Body of pancreas (tissue), 4 donors: Measurements from ENCODE around the gene STAC. TPM values are rescaled to one million over a fixed set of nuclear protein-coding genes. Genes with fewer than 3 reads are reported as not detected.

Source experiments
- ATAC-seq: fragments of 150-250 bp; one replicate; pipeline ENCODE4 v1.9.1; 2016
- DNase-seq, 4 donors: peaks; one replicate each; pipeline ENCODE4 v3.0.0-alpha.2; 2019
- H3K27ac ChIP-seq, 4 donors: fragments of 200-600 bp; sonication (generic); 1 replicate in 3 of 4; 2 replicates in 1 of 4; pipeline versions ENCODE4 v1.5.1 to v1.6.1; 2016 to 2019; ENCODE audit warnings: mild to moderate bottlenecking in 1 of 4, mixed read lengths in 1 of 4, moderate library complexity in 1 of 4
- H3K27me3 ChIP-seq, 2 donors: fragments of 200-600 bp; sonication (generic); one replicate each; pipeline ENCODE4 v1.6.0; 2016; ENCODE audit warnings: mild to moderate bottlenecking in 1 of 2
- H3K36me3 ChIP-seq, 2 donors: fragments of 200-600 bp; sonication (generic); replicated peaks in 1 of 2; 2 replicates each; pipeline ENCODE4 v1.5.1; 2016; ENCODE audit warnings: low read depth in 2 of 2; ENCODE audit not compliant: insufficient read depth in 1 of 2
- H3K4me1 ChIP-seq: fragments of 200-600 bp; sonication (generic); one replicate; pipeline ENCODE4 v1.6.0; 2016
- H3K4me3 ChIP-seq, 2 donors: fragments of 200-600 bp; sonication (generic); 1 replicate in 1 of 2; 2 replicates in 1 of 2; pipeline ENCODE4 v1.5.1; 2016 to 2019
- H3K9me3 ChIP-seq, 3 donors: fragments of 200-600 bp; sonication (generic); 1 replicate in 2 of 3; 2 replicates in 1 of 3; pipeline ENCODE4 v1.5.1; 2016
- CTCF ChIP-seq, 7 experiments: fragments of 450-650 bp in 4 of 7; fragments of 200-600 bp in 3 of 7; sonication (generic) in 3 of 7; IDR thresholded peaks; one replicate each; pipeline ENCODE4 v1.5.1; 2016 to 2019; ENCODE audit warnings: antibody characterized with exemption in 7 of 7
- POLR2A ChIP-seq, 3 donors: fragments of 450-650 bp; IDR thresholded peaks; one replicate each; pipeline ENCODE4 v1.6.1; 2016; ENCODE audit warnings: antibody characterized with exemption in 3 of 3, mild to moderate bottlenecking in 2 of 3
- WGBS, 2 donors: methylation state at CpG; one replicate each; pipeline ENCODE4 v1.1.5; 2017; 5-methylcytosine and 5-hydroxymethylcytosine counted together
- intact Hi-C: fragments of 100-400 bp; cut with DNase I; formaldehyde crosslinking; loops from one replicate; pipeline ENCODE4 v1.15.1; 2023
- total RNA-seq, 2 donors: library from RNA; depleted of rRNA; stranded (reverse); fragments of >200 nt; gene quantifications; one replicate each; pipeline ENCODE4 v1.1.0, GENCODE V29; 2016

STAC gene
- total RNA-seq, 2 donors from 2014 or later, result 1.3 TPM; not detected in 1

GRCh38 chr3:36373084-36373483 is 7.2 kb upstream of the STAC start:
- no peak for TF ChIP-seq POLR2A (IDR thresholded peaks at IDR 0.05)
- H3K9me3 ChIP-seq, result no peaks in the 10 kb centered on the region
- H3K27ac ChIP-seq, result no peak overlapping the region
- intact Hi-C loops, result no loop called here
- H3K4me1 ChIP-seq, result no peaks in the 10 kb centered on the region
- DNase-seq (no peak), ATAC-seq (no peak)
- H3K4me3 ChIP-seq, result no peak overlapping the region
- no peaks in the 10 kb centered on the region for H3K27me3 ChIP-seq
- H3K36me3 ChIP-seq, result no peaks in the 10 kb centered on the region

GRCh38 chr3:36373666-36374065 is 6.6 kb upstream of the STAC start:
- Histone ChIP-seq H3K4me3 (no peak overlapping the region), H3K27ac (no peak overlapping the region), H3K9me3 (no peaks in the 10 kb centered on the region), H3K27me3 (no peaks in the 10 kb centered on the region), H3K4me1 (no peaks in the 10 kb centered on the region), H3K36me3 (no peaks in the 10 kb centered on the region)
- no peak for DNase-seq
- ATAC-seq, result no peak
- WGBS, 2 donors, result 40 to 49% methylated on average over 3 of the region's 3 CpGs
- intact Hi-C loops, result no loop called here
- TF ChIP-seq CTCF (IDR thresholded peaks at IDR 0.05) (no peak), POLR2A (IDR thresholded peaks at IDR 0.05) (no peak)

- TF ChIP-seq CTCF (IDR thresholded peaks at IDR 0.05) (no peak), POLR2A (IDR thresholded peaks at IDR 0.05) (no peak)
- intact Hi-C loops, result no loop called here
- Histone ChIP-seq H3K27me3 (no peaks in the 10 kb centered on the region), H3K9me3 (no peaks in the 10 kb centered on the region), H3K4me1 (peaks cover 12% of the 10 kb centered on the region), H3K36me3 (no peaks in the 10 kb centered on the region), H3K27ac (no peak overlapping the region), H3K4me3 (no peak overlapping the region)
- no peak for ATAC-seq
- DNase-seq, result no peak
- 9 to 13% methylated on average over 8 of the region's 8 CpGs for WGBS, 2 donors
These were observed 458 bp upstream of the STAC start for GRCh38 chr3:36379872-36380220.

GRCh38 chr3:36381311-36381956 is 1.1 kb downstream of the STAC start:
- Histone ChIP-seq H3K27ac (no peak overlapping the region), H3K4me3 (no peak overlapping the region), H3K27me3 (no peaks in the 10 kb centered on the region), H3K4me1 (peaks cover 12% of the 10 kb centered on the region), H3K36me3 (no peaks in the 10 kb centered on the region), H3K9me3 (no peaks in the 10 kb centered on the region)
- intact Hi-C loops, result no loop called here
- no peak for ATAC-seq
- 35 to 42% methylated on average over 8 of the region's 8 CpGs for WGBS, 2 donors
- no peak for DNase-seq
- TF ChIP-seq CTCF (IDR thresholded peaks at IDR 0.05) (no peak), POLR2A (IDR thresholded peaks at IDR 0.05) (no peak)

DNA sequence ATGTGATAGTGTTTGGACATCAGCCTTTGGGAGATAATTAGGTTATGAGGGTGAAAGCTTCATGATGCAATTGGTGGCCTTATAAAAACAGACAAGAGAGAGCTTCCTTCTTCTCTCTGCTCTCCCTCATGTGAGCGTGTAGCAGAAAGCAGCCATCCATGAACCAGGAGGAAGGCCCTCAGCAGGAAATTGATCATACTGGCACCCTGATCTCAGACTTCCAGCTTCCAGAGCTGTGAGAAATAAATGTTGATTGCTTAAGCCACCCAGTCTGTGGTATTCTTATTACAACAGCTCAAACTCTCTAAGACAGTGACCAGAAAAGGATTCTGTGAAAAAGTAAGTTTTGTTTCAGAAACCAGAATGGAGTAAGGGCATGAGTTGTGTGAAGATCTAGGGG is 13.3 kb downstream of the STAC start:
- H3K4me1 ChIP-seq, result no peaks in the 10 kb centered on the region
- WGBS, 2 donors, result 42 to 67% methylated on average over 1 of the region's 1 CpG
- no peaks in the 10 kb centered on the region for H3K36me3 ChIP-seq
- H3K9me3 ChIP-seq, result no peaks in the 10 kb centered on the region
- TF ChIP-seq POLR2A (IDR thresholded peaks at IDR 0.05), result no peak
- TF ChIP-seq CTCF (IDR thresholded peaks at IDR 0.05), result no peak
- intact Hi-C loops, result no loop called here
- ATAC-seq (no peak), DNase-seq (no peak)
- H3K27me3 ChIP-seq, result no peaks in the 10 kb centered on the region
- no peak overlapping the region for H3K4me3 ChIP-seq
- H3K27ac ChIP-seq, result no peak overlapping the region
